Stimulated activated CD8-positive, alpha-beta memory T cell treated with anti-CD3 and anti-CD28 coated beads, Interleukin-4, amount 100 ng/mL, for 48 hours (primary cell): ENCODE measurements around the gene TCFL5.
A peak's percentile ranks its signal among the peaks of the same experiment; 100 is the strongest.

Source experiments
- DNase-seq: peaks from one replicate; pipeline ENCODE4 v3.0.0-alpha.2; 2020

The TCFL5 gene

GRCh38 chr20:62832212-62832922 is 29.3 kb downstream of the TCFL5 start:
- DNase-seq = peak; percentile 55

GRCh38 chr20:62831854-62832211 is 29.8 kb downstream of the TCFL5 start:
- no peak for DNase-seq

- DNase-seq = no peak
Observed at GRCh38 chr20:62831361-62831788, 30.2 kb downstream of the TCFL5 start.

- no peak for DNase-seq
Observed at GRCh38 chr20:62830821-62831220, 30.8 kb downstream of the TCFL5 start.

- no peak for DNase-seq
Observed at GRCh38 chr20:62830251-62830650, 31.4 kb downstream of the TCFL5 start.

GRCh38 chr20:62829231-62830230 is 32.1 kb downstream of the TCFL5 start:
- DNase-seq = no peak

GRCh38 chr20:62828511-62829230 is 33.0 kb downstream of the TCFL5 start:
- no peak for DNase-seq

- DNase-seq = no peak
Observed at GRCh38 chr20:62828051-62828450, 33.6 kb downstream of the TCFL5 start.

GRCh38 chr20:62827311-62828038 is 34.1 kb downstream of the TCFL5 start:
- DNase-seq = no peak

GRCh38 chr20:62826646-62827310 is 34.8 kb downstream of the TCFL5 start:
- DNase-seq = no peak

- no peak for DNase-seq
Observed at GRCh38 chr20:62825986-62826645, 35.5 kb downstream of the TCFL5 start.

GRCh38 chr20:62825333-62825985 is 36.2 kb downstream of the TCFL5 start:
- DNase-seq = no peak

- DNase-seq = peak; percentile 50
Observed at GRCh38 chr20:62824476-62825332, 36.9 kb downstream of the TCFL5 start.

- DNase-seq = no peak
Observed at GRCh38 chr20:62823688-62824475, 37.7 kb downstream of the TCFL5 start.

GRCh38 chr20:62822788-62823651 is 38.6 kb downstream of the TCFL5 start:
- DNase-seq = peak; percentile 73

GRCh38 chr20:62822239-62822787 is 39.3 kb downstream of the TCFL5 start:
- DNase-seq = no peak

- DNase-seq = no peak
Observed at GRCh38 chr20:62821726-62822210, 39.9 kb downstream of the TCFL5 start.
